Immature natural killer cell (primary cell): ENCODE results near the gene SF3B3. TPM values are rescaled to one million over a fixed set of nuclear protein-coding genes. Genes with fewer than 3 reads are reported as not detected.

Experiments used
- DNase-seq, 3 donors: peaks; one replicate each; pipeline ENCODE4 v3.0.0; 2022; ENCODE audit warnings: mixed read lengths in 1 of 3
- H3K27ac Mint-ChIP-seq, 6 donors: one replicate each; pipeline ENCODE4 v1.8.0; 2020; ENCODE audit warnings: mixed read lengths in 6 of 6, mild to moderate bottlenecking in 5 of 6, inconsistent platforms in 4 of 6, moderate library complexity in 3 of 6
- H3K27me3 Mint-ChIP-seq, 3 donors: one replicate each; pipeline ENCODE4 v1.8.0; 2020 to 2021; ENCODE audit warnings: low read depth in 3 of 3, mild to moderate bottlenecking in 3 of 3, mixed read lengths in 3 of 3, moderate library complexity in 3 of 3, inconsistent platforms in 1 of 3
- H3K36me3 Mint-ChIP-seq, 3 donors: one replicate each; pipeline ENCODE4 v1.8.0; 2020; ENCODE audit warnings: mixed read lengths in 3 of 3, inconsistent platforms in 2 of 3, mild to moderate bottlenecking in 2 of 3
- H3K4me1 Mint-ChIP-seq, 2 donors: one replicate each; pipeline ENCODE4 v1.8.0; 2020; ENCODE audit warnings: inconsistent platforms in 2 of 2, mild to moderate bottlenecking in 2 of 2, mixed read lengths in 2 of 2, moderate library complexity in 1 of 2
- H3K4me3 Mint-ChIP-seq, 5 donors: one replicate each; pipeline ENCODE4 v1.8.0; 2020; ENCODE audit warnings: mild to moderate bottlenecking in 5 of 5, mixed read lengths in 5 of 5, inconsistent platforms in 3 of 5, moderate library complexity in 3 of 5
- H3K9me3 Mint-ChIP-seq, 6 donors: one replicate each; pipeline ENCODE4 v1.8.0; 2020; ENCODE audit warnings: mild to moderate bottlenecking in 6 of 6, mixed read lengths in 6 of 6, inconsistent platforms in 4 of 6, moderate library complexity in 3 of 6
- polyA plus RNA-seq, 3 donors: library from polyadenylated mRNA; unstranded; fragments of 300-500 nt; fragmentation: Illumina TruSeq; gene quantifications; one replicate each; pipeline ENCODE4 v1.2.3, GENCODE V29; 2021

The SF3B3 gene
- polyA plus RNA-seq, 3 donors from 2014 or later: 62.7 to 143 (median 65.4) TPM

- Mint-ChIP-seq H3K27ac (no peak overlapping the region), H3K4me1 (no peaks in the 10 kb centered on the region)
Measured at GRCh38 chr16:70490261-70490660, 33.4 kb upstream of the SF3B3 start.

GRCh38 chr16:70493802-70494201 lies 29.8 kb upstream of the SF3B3 start:
- no peak for DNase-seq
- no peaks in the 10 kb centered on the region for H3K9me3 Mint-ChIP-seq
- no peaks in the 10 kb centered on the region for H3K4me1 Mint-ChIP-seq
- H3K27ac Mint-ChIP-seq: peak overlapping the region in 1 of 6 donors; percentile 53
- H3K27me3 Mint-ChIP-seq: no peaks in the 10 kb centered on the region
- H3K4me3 Mint-ChIP-seq: no peak overlapping the region
- peaks cover 12 to 24% (median 15%) of the 10 kb centered on the region in 3 donors for H3K36me3 Mint-ChIP-seq

More at GRCh38 chr16:70490261-70490660, 33.4 kb upstream of the SF3B3 start:
- Mint-ChIP-seq H3K4me3 (no peak overlapping the region), H3K27me3 (no peaks in the 10 kb centered on the region), H3K9me3 (no peaks in the 10 kb centered on the region), H3K36me3 (peaks cover 12 to 19% (median 15%) of the 10 kb centered on the region in 3 donors)
- no peak for DNase-seq

GRCh38 chr16:70494202-70494770 lies 29.3 kb upstream of the SF3B3 start:
- Mint-ChIP-seq H3K4me3 (no peak overlapping the region), H3K9me3 (no peaks in the 10 kb centered on the region), H3K36me3 (peaks cover 12 to 24% (median 15%) of the 10 kb centered on the region in 3 donors), H3K4me1 (no peaks in the 10 kb centered on the region), H3K27me3 (no peaks in the 10 kb centered on the region), H3K27ac (no peak overlapping the region)
- no peak for DNase-seq

- Mint-ChIP-seq H3K36me3 (peaks cover 12 to 21% (median 15%) of the 10 kb centered on the region in 3 donors), H3K27ac (peak overlapping the region in 1 of 6 donors; percentile 23), H3K27me3 (no peaks in the 10 kb centered on the region), H3K4me1 (no peaks in the 10 kb centered on the region), H3K9me3 (no peaks in the 10 kb centered on the region), H3K4me3 (no peak overlapping the region)
- DNase-seq: no peak
Measured at GRCh38 chr16:70494777-70495176, 28.8 kb upstream of the SF3B3 start.

- Mint-ChIP-seq H3K27me3 (no peaks in the 10 kb centered on the region), H3K4me1 (no peaks in the 10 kb centered on the region), H3K4me3 (no peak overlapping the region), H3K27ac (no peak overlapping the region), H3K36me3 (peaks cover 12 to 21% (median 12%) of the 10 kb centered on the region in 3 donors), H3K9me3 (no peaks in the 10 kb centered on the region)
- no peak for DNase-seq
Measured at GRCh38 chr16:70495425-70496182, 28.0 kb upstream of the SF3B3 start.

- no peak overlapping the region for H3K27ac Mint-ChIP-seq
- no peaks in the 10 kb centered on the region for H3K4me1 Mint-ChIP-seq
- DNase-seq: no peak
- no peaks in the 10 kb centered on the region for H3K27me3 Mint-ChIP-seq
- H3K4me3 Mint-ChIP-seq: no peak overlapping the region
- no peaks in the 10 kb centered on the region for H3K9me3 Mint-ChIP-seq
- peaks cover 12 to 27% (median 16%) of the 10 kb centered on the region in 3 donors for H3K36me3 Mint-ChIP-seq
Measured at GRCh38 chr16:70496513-70496912, 27.1 kb upstream of the SF3B3 start.

- Mint-ChIP-seq H3K36me3 (peaks cover 16 to 36% (median 27%) of the 10 kb centered on the region in 3 donors), H3K27me3 (peaks cover 0 to 2% (median 0%) of the 10 kb centered on the region in 3 donors), H3K27ac (peak overlapping the region in 5 of 6 donors; percentile 30 to 71 (median 46)), H3K4me3 (no peak overlapping the region), H3K9me3 (no peaks in the 10 kb centered on the region), H3K4me1 (peaks cover 7 to 8% of the 10 kb centered on the region in 2 donors)
- DNase-seq: peak in 1 of 3 donors; percentile 21
Measured at GRCh38 chr16:70508752-70509151, 14.9 kb upstream of the SF3B3 start.

- peaks cover 7 to 8% of the 10 kb centered on the region in 2 donors for H3K4me1 Mint-ChIP-seq
- no peaks in the 10 kb centered on the region for H3K27me3 Mint-ChIP-seq
- no peaks in the 10 kb centered on the region for H3K9me3 Mint-ChIP-seq
- no peak for DNase-seq
- peaks cover 16 to 40% (median 27%) of the 10 kb centered on the region in 3 donors for H3K36me3 Mint-ChIP-seq
- H3K4me3 Mint-ChIP-seq: no peak overlapping the region
- no peak overlapping the region for H3K27ac Mint-ChIP-seq
Measured at GRCh38 chr16:70510216-70510615, 13.4 kb upstream of the SF3B3 start.

- H3K36me3 Mint-ChIP-seq: peaks cover 21 to 48% (median 25%) of the 10 kb centered on the region in 3 donors
- H3K4me3 Mint-ChIP-seq: no peak overlapping the region
- peaks cover 7 to 8% of the 10 kb centered on the region in 2 donors for H3K4me1 Mint-ChIP-seq
- no peak overlapping the region for H3K27ac Mint-ChIP-seq
- H3K27me3 Mint-ChIP-seq: no peaks in the 10 kb centered on the region
- no peak for DNase-seq
- H3K9me3 Mint-ChIP-seq: no peaks in the 10 kb centered on the region
Measured at GRCh38 chr16:70511833-70512232, 11.8 kb upstream of the SF3B3 start.

GRCh38 chr16:70512456-70512855 lies 11.2 kb upstream of the SF3B3 start:
- DNase-seq: no peak
- Mint-ChIP-seq H3K4me1 (peaks cover 7 to 8% of the 10 kb centered on the region in 2 donors), H3K9me3 (no peaks in the 10 kb centered on the region), H3K36me3 (peaks cover 22 to 48% (median 24%) of the 10 kb centered on the region in 3 donors), H3K4me3 (no peak overlapping the region), H3K27ac (no peak overlapping the region), H3K27me3 (no peaks in the 10 kb centered on the region)

GRCh38 chr16:70520612-70521297 lies 2.9 kb upstream of the SF3B3 start:
- peak; percentile 10 to 51 (median 24) for DNase-seq
- peaks cover 0 to 11% (median 7%) of the 10 kb centered on the region in 3 donors for H3K36me3 Mint-ChIP-seq
- H3K4me1 Mint-ChIP-seq: peaks cover 41 to 53% of the 10 kb centered on the region in 2 donors
- H3K27ac Mint-ChIP-seq: peak overlapping the region; percentile 74 to 84 (median 82)
- H3K27me3 Mint-ChIP-seq: peaks cover 10 to 15% (median 14%) of the 10 kb centered on the region in 3 donors
- no peaks in the 10 kb centered on the region for H3K9me3 Mint-ChIP-seq
- peak overlapping the region; percentile 56 to 97 (median 73) for H3K4me3 Mint-ChIP-seq

GRCh38 chr16:70522216-70523075 lies 1.2 kb upstream of the SF3B3 start:
- peak in 2 of 3 donors; percentile 6 to 26 for DNase-seq
- H3K4me1 Mint-ChIP-seq: peaks cover 56 to 70% of the 10 kb centered on the region in 2 donors
- H3K4me3 Mint-ChIP-seq: peak overlapping the region; percentile 96 to 99 (median 97)
- H3K27me3 Mint-ChIP-seq: peaks cover 10 to 17% (median 15%) of the 10 kb centered on the region in 3 donors
- H3K9me3 Mint-ChIP-seq: no peaks in the 10 kb centered on the region
- peak overlapping the region; percentile 96 to 99 (median 98) for H3K27ac Mint-ChIP-seq
- H3K36me3 Mint-ChIP-seq: peaks cover 8 to 12% (median 11%) of the 10 kb centered on the region in 3 donors
